ENCODE measurements around the gene RBFOX1.

RBFOX1 gene

GRCh38 chr16:7332611-7333010, at the start of gene RBFOX1:
TSS of gene RBFOX1 (plus strand) at chr16:7332845.
- no peak for DNase-seq (ENCODE audit: low spot score)

GRCh38 chr16:7284780-7285179, 47.9 kb upstream of the RBFOX1 start:
- DNase-seq (ENCODE audit: low spot score), result no peak

- DNase-seq (ENCODE audit: low spot score), result no peak
Measured at GRCh38 chr16:7285520-7285919, 47.1 kb upstream of the RBFOX1 start.

DNA sequence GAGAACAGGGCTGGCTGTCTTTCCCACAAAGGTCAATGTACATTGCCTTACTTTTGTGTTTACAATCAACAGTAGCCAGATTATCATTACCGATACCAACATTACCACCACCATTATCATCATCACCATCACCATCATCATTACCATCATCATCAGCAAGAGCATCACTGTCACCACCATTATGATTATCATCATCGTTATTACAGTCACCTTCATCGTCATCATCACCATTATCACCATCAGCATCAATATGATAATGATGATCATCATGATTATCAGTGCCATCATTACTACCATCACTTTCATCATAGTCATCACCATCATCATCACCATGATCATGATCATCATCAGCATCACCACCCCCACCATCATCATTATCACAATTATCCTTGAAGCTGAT, 43.3 kb upstream of the RBFOX1 start:
- no peak for DNase-seq (ENCODE audit: low spot score)

GRCh38 chr16:7290682-7291081, 42.0 kb upstream of the RBFOX1 start:
- DNase-seq (ENCODE audit: low spot score), result no peak

DNA sequence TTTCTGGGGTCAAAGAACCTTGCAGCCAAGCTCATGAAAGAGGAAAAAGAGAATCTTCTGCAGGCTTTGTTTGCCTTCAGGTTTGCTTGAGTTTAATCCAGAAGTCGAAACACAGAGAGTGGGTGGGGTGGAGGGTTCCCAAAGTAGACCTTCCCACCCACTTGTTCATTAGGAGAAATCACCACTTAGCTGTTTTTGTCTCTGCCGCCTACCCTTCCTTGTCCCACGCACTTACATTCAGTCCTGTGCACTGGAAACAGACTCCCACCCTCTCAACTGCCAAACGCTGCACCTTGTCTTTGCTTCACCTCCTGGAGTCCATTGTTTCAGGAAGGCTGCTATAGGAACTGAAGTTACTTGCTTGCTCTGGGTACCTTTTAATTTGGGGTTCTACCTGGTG, 38.6 kb upstream of the RBFOX1 start:
- DNase-seq (ENCODE audit: low spot score), result no peak

GRCh38 chr16:7303052-7303610, 29.5 kb upstream of the RBFOX1 start:
- no peak for DNase-seq (ENCODE audit: low spot score)

DNA sequence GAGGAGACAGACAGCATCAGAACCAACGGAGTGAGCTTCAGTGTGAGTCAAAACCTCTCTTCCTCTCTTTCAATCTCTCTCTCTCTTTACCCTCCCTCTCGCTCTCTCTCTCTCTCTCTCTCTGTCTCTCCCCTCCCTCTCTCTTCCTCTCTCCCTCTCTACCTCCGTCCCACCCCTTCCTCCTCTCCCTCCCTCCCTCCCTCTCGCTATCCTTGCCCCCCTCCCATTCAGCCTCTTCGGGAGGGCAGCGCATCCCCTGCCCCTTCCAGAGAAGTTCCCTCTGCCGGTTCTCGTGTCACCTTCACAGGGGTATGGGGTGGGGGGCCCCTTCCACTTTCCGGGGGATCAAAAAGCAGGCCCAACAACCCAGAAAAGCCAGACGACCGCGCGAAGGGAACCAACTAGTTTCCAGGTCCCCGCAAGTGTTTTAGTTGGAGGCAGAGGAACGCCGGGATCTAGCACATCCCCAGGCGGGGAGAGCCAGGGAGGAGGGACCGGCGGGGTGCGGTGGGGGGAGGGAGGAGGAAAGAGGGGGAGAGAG, 28.9 kb upstream of the RBFOX1 start:
- no peak for DNase-seq (ENCODE audit: low spot score)

DNA sequence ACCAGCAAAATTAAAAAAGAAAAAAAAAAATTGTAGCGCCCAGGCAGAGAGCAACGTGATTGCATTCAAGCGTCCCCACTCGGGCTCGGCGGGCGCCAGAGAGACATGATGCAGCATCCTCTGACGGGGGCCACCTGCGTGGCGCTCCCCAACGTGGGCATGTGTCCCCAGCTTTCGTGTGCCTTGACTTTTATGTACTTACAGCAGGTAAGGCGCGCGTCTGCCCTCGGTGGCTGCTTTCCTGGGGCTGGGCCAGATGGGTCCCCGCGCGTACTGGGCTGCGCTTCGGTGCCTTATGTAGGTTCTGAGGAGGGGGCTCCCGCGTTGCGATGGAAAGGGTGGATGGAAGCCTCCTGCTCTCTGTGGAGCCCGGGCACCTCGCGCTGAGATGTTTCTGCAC, 28.4 kb upstream of the RBFOX1 start:
- no peak for DNase-seq (ENCODE audit: low spot score)

DNA sequence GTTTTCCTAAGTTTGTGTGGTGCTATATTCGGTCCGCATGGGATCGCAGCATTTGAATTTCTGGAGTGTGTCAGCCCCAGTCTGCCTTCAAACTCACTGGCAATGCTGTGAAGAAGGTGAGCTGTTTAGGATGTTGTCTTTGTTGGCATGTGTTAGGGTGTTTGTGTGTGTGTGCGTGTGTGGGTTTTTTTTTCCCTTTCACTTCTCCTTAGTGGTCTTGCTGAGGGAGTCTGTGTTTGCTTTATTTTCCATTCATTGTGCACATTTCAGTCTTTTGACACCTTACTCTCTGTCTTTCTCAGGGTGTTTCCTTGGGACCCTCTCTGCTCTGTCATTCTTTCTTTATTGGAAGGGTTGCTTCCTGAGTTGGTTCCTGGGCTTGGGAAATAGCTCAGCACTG, 27.7 kb upstream of the RBFOX1 start:
- no peak for DNase-seq (ENCODE audit: low spot score)

DNA sequence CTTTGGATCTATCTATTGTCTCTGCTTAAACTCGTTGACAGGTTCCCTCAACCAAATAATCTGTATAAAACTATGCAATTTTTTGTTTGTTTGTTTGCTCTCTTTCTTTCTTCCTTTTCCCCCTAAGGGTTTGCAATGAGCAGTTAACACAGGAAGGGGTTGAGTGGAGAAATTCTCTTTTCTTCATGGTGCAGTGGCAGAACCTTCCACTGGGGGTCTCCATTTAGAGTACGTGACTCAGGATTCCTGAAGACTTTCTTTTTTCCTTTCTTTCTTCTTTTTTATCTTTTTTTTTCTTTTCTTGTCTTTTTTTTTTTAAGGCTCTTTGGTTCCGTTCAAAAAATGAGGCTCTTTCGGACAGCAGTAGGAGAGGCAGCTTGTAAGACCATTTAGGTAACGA, 19.5 kb upstream of the RBFOX1 start:
- DNase-seq (ENCODE audit: low spot score), result no peak

- DNase-seq (ENCODE audit: low spot score), result no peak
Measured at GRCh38 chr16:7314163-7314562, 18.5 kb upstream of the RBFOX1 start.

DNA sequence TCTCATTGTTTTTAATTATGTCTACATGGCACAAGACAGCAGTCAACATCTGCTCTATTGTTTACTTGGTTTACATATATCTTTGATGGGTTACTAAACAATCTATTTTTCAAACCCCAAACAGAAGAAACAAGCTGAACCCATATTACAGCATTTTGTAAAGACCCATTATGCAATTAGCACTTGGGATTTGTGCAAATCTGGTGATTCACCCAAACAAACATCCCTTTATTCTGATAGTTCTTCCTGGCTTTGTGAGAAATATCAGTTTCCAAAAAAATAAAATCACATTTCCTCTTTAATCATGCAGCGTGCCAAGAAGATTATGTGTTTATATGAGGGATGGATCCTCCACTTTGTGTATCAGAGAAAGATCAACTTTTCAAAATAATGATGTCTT, 16.8 kb upstream of the RBFOX1 start:
- no peak for DNase-seq (ENCODE audit: low spot score)

DNA sequence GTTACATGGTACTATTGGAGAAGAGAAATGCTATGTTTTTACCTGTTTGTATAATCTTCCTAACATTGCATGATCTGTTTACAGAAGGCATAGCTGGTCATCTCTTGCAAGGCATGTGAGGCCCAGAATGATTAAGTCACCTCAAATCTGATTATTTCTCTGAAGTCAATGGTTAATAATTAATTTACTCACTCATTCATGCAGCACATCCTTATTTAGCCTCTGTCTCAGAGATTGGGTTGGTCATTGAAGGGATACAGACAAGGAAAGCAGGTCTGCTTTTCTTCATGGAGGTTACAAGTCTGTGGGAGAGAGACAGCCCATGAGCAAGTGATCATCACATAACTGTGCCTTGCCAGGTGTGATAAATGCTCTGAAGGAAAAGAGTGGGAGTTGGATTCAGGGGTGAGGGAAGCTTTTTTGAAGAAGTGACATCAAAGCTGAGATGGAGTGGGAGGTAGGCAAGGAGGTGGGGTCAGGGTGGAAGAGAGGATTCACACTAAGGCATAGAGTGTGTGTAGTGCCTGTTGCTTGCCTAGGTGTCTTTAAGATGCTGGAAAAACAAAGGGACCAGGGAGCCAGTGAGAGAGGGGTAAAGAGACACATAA, 16.3 kb upstream of the RBFOX1 start:
- no peak for DNase-seq (ENCODE audit: low spot score)

- no peak for DNase-seq (ENCODE audit: low spot score)
Measured at GRCh38 chr16:7317982-7318381, 14.7 kb upstream of the RBFOX1 start.

GRCh38 chr16:7318686-7319085, 14.0 kb upstream of the RBFOX1 start:
- no peak for DNase-seq (ENCODE audit: low spot score)

DNA sequence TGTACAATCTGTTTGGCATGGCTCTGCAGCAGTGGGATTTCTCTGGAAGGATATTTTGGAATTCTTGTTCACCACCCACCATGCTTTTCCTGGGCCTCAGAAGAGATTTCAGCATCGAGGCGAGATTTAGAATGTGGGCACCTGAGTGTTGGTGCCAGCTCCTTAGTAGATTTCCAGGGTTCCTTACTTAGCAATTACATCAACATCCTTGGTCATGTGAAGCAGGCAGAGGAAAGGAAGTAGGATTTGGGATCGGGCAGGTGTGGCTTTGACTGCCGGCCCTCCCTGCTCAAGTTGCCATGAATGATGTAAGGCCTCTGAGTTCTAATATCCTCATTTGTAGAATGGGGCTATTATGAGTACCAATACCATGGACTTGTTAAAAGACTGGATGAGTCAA, 13.1 kb upstream of the RBFOX1 start:
- no peak for DNase-seq (ENCODE audit: low spot score)

GRCh38 chr16:7321661-7322060, 11.0 kb upstream of the RBFOX1 start:
- no peak for DNase-seq (ENCODE audit: low spot score)

GRCh38 chr16:7324321-7324720, 8.3 kb upstream of the RBFOX1 start:
- no peak for DNase-seq (ENCODE audit: low spot score)

GRCh38 chr16:7325834-7326233, 6.8 kb upstream of the RBFOX1 start:
- DNase-seq (ENCODE audit: low spot score), result no peak

DNA sequence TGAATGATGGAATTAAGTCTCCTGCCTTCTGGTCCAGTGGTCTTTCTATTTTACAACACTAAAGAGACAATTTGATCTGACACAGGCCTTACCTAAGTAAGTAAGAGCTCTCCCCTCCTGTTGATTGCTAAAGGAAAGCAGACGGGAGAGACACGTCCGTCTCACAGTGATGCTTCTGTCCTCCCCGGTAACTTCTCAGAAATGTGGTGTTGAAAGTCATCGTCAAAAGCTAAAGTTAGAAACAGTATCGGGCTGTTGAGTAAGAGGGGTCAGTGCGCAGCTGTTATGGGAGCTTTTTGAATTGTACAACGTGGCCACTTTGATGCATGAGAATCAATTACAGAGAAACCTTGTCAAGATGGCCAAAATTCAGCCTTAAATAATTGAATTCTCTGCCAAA, 1.9 kb upstream of the RBFOX1 start:
- DNase-seq (ENCODE audit: low spot score), result no peak

DNA sequence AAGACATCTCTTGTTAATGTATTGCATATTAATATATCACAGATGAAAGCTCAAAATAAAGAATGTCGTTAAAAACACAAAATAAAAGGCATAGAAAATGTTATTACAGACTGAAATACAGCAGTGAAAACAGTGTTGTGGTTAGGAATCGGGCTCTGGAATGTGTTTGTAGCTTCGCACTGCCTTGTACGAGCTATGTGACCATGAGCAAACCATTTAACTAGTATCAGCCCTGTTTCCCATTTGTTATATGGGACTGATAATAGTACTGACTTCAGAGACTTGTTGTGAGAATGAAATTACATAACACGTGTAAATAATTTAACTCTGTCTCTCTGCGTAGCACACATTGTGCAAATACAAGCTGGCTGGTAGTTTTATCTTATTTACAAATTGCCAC, 648 bp upstream of the RBFOX1 start:
- no peak for DNase-seq (ENCODE audit: low spot score)

DNA sequence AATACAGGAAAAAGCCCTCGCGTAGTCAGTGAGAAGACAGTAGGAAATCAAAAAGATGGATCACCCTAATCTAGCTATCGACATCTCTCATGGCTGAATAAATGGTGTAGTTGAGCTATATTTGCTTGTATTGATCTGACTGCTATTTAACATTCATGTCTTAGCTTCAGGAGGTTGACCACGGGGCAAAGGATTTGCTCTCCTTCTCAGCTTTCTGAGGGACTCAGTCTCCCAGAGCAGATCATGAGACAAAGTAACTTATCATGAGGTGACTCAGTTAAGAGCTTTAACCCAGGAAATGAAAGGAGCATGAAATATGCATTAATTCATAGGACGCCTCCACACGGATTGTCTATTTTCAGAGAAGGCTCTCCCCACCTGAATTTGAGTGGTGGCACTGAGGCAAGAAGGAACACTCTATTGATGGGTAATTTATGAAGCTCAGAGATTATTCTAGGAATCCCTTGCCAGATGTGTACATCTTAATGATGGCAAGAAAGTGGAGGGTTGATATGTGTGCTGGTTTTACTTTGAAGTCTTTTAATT, 608 bp downstream of the RBFOX1 start:
- no peak for DNase-seq (ENCODE audit: low spot score)
